Nucleus accumbens (tissue), 56 donors: Measurements from ENCODE around the gene SAMD14.

Experiments
- DNase-seq, 56 donors: peaks; one replicate each; lab custom pipeline; 2025; lab: John Stamatoyannopoulos, UW

Gene SAMD14

GRCh38 chr17:50129728-50130558, at the start of gene SAMD14:
Gene SAMD14 (minus strand): TSS chr17:50130160. CDS start chr17:50124959, 5,201 bp downstream.
- peak in 17 of 56 donors; percentile 15 to 61 (median 33) for DNase-seq

DNA sequence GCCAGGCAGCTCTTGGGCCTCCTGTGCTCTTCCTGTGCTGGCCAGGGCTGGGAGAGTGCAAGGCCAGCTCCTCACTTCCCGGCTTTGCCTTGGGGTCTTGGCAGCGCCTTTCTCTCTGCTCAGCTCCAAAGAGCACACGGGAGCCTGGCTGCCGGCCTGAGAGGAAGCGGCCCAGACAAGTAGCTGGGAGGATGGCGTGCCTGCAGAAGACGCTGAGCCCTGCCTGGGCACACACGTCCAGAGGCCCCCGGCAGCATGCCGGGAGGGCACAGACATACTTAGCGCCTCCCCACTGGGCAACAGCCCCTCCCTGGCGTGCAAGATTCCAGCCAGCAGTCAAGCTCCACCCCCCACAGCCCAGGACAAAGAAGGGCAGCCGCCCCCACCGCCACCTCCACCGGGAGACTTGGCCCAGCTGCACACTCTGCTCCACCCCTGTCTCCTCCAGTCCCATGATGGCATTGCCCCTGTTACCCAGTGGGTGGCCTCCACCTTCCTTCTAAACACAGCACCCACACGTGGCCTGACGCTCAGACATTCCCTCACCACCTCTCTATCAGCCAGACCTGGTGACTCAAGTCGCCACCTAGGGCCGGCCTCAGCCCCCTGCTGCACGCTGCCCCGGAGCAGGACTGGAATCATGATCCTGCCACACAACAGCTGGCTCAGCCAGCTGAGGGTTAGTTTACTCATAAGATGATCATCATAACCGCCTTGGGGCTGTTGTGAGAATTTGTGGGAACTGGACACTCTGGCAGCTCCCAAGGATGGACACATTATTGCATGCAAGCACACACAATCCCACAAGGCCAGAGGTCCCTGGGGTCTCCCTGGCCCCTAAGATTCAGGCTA, 48.2 kb upstream of the SAMD14 start:
- peak in 38 of 56 donors; percentile 8 to 79 (median 46) for DNase-seq

DNA sequence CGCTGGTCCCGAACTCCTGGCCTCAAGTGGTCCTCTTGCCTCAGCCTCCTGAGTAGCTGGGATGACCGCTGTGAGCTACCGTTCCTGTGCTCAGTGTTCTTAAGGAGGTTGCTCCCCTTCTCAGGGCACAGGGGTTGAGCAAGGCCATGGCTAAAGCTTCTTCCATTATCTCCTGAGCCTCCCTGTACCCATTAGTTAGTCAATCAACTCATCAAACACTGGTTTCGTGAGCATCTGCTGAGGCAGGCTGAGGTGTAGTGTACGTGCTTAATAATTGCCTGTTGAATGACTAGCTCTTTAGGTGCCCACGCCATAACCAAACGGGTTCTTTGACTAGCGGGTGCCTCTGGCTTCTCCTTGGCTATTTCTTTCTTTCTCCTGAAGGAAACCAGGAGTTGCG, 47.5 kb upstream of the SAMD14 start:
- DNase-seq = no peak

DNA sequence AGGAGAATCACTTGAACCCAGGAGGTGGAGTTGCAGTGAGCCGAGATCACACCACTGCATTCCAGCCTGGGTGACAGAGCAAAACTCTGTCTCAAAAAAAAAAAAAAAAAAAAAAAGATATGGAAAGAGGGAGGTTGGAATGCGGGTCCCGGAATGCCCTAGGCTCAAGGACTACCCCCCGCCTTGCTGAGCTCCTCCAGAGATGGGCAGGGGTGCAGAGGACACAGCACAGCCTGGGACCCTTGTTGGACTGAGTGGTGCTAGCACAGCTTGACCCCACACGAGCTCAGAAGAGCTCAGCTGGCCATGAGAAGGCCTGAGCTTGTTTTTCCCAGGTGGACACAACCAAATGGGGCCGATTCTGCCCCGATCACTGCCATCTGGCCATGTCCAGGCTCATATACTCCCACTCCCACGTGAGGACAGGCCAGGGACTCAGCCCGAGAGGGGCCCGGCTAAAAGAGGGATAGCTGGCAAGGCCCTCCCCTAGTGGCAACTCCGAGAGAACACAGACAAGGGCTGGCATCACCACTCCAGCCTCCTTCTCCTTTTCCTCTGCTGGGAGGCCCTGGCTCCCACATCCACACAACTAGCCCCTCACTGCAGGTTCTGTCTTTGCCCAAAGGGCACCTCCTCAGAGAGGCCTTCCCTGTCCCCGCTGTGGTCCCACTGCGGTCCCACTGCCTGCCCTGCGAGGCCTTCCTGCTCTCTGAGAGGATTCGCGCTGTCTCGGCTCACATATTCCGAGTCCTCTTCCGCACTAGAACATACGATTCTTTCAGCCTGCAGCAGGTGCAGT, 46.8 kb upstream of the SAMD14 start:
- no peak for DNase-seq

DNA sequence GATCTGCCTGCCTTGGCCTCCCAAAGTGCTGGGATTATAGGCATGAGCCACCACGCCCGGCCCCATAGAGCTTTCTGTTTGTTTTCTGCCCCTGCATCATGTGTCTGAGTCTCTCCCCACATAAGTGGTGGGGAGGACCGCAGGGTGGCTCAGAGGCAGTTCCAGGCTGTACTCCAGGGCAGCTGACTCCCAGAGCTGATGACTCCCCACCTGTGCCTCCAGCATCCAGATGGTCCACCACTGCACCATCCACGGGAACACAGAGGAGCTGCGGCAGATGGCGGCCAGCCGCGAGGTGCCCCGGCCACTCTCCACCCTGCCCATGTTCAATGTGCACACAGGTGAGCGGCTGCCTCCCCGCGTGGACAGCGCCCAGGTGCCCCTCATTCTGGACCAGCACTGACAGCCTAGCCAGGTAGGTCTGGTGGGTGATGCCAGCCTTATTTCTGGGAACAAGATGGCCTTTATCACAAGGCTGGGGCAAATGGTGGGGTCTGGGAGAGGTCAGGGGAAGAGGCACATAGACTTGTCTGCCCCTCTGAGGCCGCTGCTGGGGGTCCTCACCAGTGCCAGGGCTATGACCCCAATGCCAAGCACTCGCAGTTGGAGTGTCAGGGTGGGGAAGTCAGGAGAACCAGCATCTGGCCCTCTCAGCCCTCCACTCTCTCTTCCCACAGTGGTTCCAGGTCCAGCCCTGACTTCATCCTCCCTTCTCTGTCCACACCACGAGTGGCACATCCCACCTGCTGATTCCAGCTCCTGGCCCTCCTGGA, 45.3 kb upstream of the SAMD14 start:
- no peak for DNase-seq

DNA sequence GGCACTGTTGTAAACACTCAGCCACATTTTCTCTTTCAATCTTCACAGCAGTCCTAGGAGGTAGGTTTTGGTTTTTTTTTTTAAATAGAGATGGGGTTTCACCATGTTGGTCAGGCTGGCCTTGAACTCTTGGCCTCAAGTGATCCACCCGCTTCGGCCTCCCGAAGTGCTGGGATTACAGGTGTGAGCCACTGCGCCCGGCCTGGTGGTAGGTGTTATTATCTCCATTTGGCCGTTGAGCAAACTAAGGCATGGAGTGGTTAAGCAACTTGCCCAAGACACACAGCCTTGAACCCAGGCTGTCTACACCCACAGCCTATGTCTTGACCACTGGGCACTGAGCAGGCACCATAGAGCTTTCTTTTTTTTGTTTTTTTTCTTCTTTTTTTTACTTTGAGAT, 44.5 kb upstream of the SAMD14 start:
- DNase-seq = no peak

- DNase-seq = no peak
Measured at GRCh38 chr17:50173335-50173941, 43.5 kb upstream of the SAMD14 start.

DNA sequence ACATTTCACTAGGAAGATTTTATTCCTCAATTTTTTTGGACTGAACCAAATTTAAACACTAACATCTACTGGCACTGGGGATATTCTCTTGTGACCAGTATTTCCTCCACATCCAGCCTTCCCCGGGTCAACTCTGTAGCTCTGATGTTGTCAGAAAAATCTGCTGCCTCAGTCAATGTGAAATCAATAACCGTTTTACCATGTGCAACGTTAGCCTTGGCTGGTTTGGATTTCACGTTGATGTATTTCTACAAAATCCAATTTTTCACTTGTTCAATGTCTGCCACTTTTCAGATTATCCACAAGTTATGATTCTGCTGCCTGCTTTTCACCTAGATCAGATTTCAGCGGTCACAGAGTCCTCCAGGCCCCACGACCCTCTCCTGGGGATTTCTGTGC, 43.0 kb upstream of the SAMD14 start:
- DNase-seq = no peak

- no peak for DNase-seq
Measured at GRCh38 chr17:50172130-50172529, 42.2 kb upstream of the SAMD14 start.

DNA sequence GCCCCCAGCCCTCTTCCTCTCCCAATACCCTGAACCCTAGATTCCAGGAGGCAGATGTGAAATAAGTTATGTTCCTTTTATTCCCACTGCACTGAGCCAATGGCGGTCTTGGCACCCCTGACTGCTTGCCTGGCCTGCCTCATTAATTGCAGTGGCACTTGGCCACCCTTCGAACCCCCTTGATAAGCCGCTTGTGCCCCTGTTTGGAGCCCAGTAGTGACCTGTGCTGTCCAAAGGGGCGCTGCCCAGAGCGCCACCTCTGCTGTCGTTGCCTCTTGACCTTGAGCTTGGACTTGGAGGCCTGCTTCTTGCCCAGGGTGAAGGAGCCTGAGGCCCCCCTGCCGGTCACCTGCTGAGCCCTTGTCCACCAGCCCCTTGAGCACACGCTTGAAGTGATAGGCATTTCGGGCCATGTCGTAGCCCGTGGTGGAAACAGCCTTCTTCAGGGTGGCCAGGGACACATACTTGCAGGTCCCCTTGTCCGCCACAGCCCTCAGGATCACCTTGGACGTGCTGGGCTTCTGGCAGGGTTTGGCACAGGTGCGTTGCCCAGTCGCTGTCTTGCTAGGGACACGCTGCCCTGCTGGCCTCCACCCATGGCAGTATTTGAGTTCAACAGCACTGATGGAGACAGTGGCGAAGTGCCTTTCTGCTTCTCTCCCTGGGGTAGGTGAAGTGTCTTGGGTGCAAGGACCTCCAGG, 41.6 kb upstream of the SAMD14 start:
- DNase-seq = no peak

DNA sequence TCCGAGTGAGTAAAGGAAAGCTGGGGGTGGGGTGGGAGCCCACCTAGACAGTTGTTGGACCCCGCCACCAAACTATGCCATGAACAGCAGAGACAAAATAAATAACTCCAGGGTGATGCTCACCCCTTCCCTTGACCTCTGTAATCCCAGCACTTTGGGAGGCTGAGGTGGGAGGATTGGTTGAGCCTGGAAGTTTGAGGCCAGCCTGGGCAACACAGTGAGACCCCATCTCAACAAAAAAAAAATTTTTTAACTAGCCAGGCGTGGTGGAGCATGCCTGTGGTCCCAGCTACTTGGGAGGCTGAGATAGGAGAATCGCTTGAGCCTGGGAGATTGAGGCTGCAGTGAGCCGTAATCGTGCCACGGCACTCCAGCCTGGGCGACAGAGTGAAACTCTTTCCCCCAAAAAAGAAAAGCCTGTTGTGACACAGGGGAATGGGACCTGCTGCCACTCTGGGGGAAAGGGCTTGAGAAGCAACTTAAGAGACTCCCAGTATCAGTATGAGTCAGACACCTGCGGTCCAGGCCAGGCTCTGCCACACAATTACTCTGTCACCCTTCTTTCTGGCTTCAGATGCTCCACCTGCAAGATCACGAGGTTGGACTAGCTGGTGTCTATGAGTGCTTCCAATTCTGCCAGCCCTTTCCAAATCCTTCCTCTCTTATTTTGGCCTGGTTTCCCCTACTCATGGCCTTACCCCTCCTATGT, 40.9 kb upstream of the SAMD14 start:
- DNase-seq = no peak

DNA sequence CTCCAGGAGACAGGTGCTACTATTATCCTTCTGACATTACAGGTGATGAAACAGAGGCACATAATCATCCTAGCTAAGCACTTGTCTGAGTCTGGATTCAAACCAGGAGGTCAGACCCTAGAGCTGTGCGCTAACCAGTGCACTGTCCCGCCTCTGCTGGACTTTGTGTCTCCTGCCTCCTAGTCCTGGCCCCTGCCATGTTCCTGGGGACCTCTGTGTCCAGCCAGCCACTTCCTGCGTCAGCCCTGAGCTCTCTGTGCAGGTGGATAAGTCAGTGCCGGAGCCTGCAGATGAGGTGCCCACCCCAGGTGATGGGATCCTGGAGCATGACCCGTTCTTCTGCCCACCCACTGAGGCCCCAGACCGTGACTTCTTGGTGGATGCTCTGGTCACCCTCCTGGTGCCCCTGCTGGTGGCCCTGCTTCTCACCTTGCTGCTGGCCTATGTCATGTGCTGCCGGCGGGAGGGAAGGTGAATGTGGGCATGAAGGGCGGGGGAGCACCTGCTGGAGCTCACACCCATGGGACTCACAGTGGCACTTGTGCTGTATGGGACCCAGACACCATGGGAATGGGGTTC, 40.0 kb upstream of the SAMD14 start:
- no peak for DNase-seq

DNA sequence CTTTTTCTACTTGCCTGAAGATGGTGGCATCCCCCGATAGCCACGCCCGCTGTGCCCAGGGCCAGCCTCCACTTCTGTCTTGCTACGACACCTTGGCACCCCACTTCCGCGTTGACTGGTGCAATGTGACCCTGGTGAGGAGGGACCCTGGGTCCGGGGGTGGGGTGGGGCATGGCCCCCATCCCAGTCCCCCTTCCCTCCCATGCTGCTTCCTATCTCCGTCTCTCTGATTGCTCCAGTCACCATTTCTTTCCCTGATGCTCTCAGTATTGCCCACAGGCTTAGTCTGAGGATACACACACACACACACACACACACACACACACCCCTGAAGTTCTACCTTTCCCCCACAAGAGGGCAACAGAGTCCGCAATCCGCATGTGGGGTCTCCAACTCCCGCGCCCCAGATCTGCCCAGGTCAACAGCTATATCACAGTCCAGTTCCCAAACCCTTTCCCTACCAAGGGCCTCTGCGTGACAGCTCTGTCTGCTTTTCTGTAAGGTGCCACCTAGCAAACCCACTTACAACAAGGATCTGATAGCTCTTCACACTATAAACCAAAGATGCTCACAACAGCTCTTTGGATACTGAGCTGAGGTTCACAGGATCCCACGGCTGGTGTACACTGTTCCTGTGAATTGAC, 39.3 kb upstream of the SAMD14 start:
- peak in 31 of 56 donors; percentile 9 to 59 (median 26) for DNase-seq

DNA sequence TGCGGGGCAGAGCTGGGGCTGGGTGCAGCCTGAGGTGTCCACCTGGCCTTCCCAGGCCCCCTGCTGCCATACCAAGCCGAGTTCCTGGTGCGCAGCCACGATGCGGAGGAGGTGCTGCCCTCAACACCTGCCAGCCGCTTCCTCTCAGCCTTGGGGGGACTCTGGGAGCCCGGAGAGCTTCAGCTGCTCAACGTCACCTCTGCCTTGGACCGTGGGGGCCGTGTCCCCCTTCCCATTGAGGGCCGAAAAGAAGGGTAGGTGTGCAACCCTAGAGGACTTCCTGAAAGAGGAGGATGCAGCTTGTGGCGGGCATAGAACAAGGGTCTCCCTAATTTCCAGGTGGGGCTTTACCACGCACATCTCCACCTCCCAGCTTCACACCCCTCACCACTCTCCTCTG, 38.4 kb upstream of the SAMD14 start:
- no peak for DNase-seq

DNA sequence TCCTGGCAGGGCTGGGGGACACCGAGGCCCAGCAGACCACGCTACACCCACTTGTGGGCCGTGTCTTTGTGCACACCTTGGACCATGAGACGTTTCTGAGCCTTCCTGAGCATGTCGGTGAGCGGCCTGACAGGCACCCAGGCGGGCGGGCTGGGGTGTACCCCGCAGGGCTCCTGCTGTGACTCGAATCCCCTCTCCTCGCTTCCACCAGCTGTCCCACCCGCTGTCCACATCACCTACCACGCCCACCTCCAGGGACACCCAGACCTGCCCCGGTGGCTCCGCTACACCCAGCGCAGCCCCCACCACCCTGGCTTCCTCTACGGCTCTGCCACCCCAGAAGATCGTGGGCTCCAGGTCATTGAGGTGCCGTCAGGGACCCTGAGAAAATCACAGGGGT, 37.4 kb upstream of the SAMD14 start:
- no peak for DNase-seq

GRCh38 chr17:50166518-50167181, 36.7 kb upstream of the SAMD14 start:
- no peak for DNase-seq
